ENCODE data around the gene SEMA5A.

DNA sequence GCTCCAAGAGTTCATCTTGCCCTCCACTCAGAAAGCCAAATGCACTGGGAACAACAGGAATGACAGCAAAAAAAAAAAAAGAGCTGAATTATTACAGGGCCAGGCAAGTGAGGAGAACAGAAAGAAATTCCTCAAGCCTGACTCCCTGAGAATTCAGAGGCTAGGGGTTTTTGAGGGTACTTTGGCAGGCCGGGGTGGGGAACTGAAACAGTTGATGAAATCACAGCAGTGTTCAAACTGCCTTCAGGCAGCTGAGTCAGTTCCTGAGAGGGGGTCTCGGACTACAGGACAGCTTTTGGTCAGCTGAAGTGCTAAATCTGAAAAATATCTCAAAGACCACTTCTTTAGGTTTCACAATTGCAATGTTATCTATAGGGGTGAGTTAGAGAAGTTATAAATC is 419.4 kb downstream of the SEMA5A start:
- TF ChIP-seq SUZ12 (IDR thresholded peaks at IDR 0.05; ENCODE audit: extremely low read depth, insufficient read depth, insufficient read length) (no peak), YY1 (IDR thresholded peaks at IDR 0.05; ENCODE audit: insufficient read depth, insufficient read length) (no peak), ZNF274 (IDR thresholded peaks at IDR 0.05; ENCODE audit: low read depth, low read length) (no peak)

Data from NT2/D1 (cell line).